IMR-90 (cell line): ENCODE results near the gene GRAMD1A. TPM values are rescaled to one million over a fixed set of nuclear protein-coding genes. Genes with fewer than 3 reads are reported as not detected.
A peak's percentile ranks its signal among the peaks of the same experiment; 100 is the strongest.

ENCODE experiments used
- ATAC-seq: fragments of 200-7000 bp; cut with Tn5 transposase; 2 replicates; pipeline ENCODE4 v1.9.1; 2020; ENCODE audit warnings: low read depth, mild to moderate bottlenecking, moderate library complexity
- BruUV-seq: library from RNA; stranded (reverse); fragments of 400-500 nt; replicated peaks from 2 replicates; lab custom pipeline; 2021; lab: Mats Ljungman, UMichigan
- CTCF ChIA-PET: fragments of 300-600 bp; formaldehyde crosslinking; extraction: SDS; loops from one replicate; lab custom pipeline; 2021; ENCODE audit warnings: antibody characterized with exemption; lab: Yijun Ruan, JAX
- POLR2A ChIA-PET: fragments of 300-600 bp; sonication (Branson Sonifier 250); formaldehyde crosslinking; loops from one replicate; lab custom pipeline; 2022; ENCODE audit warnings: antibody characterized with exemption; ENCODE audit not compliant: unreplicated experiment; lab: Charles Lee
- DNase-seq: peaks from one replicate; pipeline ENCODE4 v3.0.0; 2013
- H2AFZ ChIP-seq: replicated peaks from 2 replicates; pipeline ENCODE3; 2013; ENCODE audit warnings: low read length, mild to moderate bottlenecking; ENCODE audit not compliant: poor library complexity
- H2AK5ac ChIP-seq: 2 replicates; pipeline ENCODE4 v1.6.1; 2013; ENCODE audit warnings: low read depth, low read length, inconsistent platforms
- H2AK9ac ChIP-seq: replicated peaks from 2 replicates; pipeline ENCODE3; 2013; ENCODE audit warnings: mild to moderate bottlenecking, low read depth, low read length, moderate library complexity; ENCODE audit not compliant: poor library complexity
- H2BK120ac ChIP-seq: 2 replicates; pipeline ENCODE4 v1.6.1; 2013; ENCODE audit warnings: low read depth, low read length, inconsistent platforms
- H2BK15ac ChIP-seq: 3 replicates; pipeline ENCODE4 v1.6.1; 2013; ENCODE audit warnings: low read depth, low read length, inconsistent platforms
- H2BK20ac ChIP-seq: 2 replicates; pipeline ENCODE4 v1.6.1; 2013; ENCODE audit warnings: low read depth, mild to moderate bottlenecking, inconsistent platforms, low read length, moderate library complexity
- H2BK5ac ChIP-seq: 2 replicates; pipeline ENCODE4 v1.6.1; 2013; ENCODE audit warnings: mild to moderate bottlenecking, low read depth, low read length, inconsistent platforms; ENCODE audit not compliant: poor library complexity, severe bottlenecking
- H3K14ac ChIP-seq: replicated peaks from 2 replicates; pipeline ENCODE4 v1.6.1; 2013; ENCODE audit warnings: low read depth, low read length, inconsistent platforms
- H3K18ac ChIP-seq: 2 replicates; pipeline ENCODE4 v1.6.1; 2013; ENCODE audit warnings: low read depth, low read length, control low read depth
- H3K23ac ChIP-seq: 2 replicates; pipeline ENCODE4 v1.6.1; 2013; ENCODE audit warnings: low read depth, low read length, inconsistent platforms
- H3K27ac ChIP-seq: 2 replicates; pipeline ENCODE4 v1.5.1; 2013; ENCODE audit warnings: mild to moderate bottlenecking, control low read depth, low read length; ENCODE audit not compliant: insufficient read depth
- H3K27me3 ChIP-seq: 2 replicates; pipeline ENCODE4 v1.6.1; 2013; ENCODE audit warnings: low read length; ENCODE audit not compliant: control insufficient read depth, insufficient read depth
- H3K36me3 ChIP-seq: 2 replicates; pipeline ENCODE4 v1.6.1; 2013; ENCODE audit warnings: low read length, mixed read lengths; ENCODE audit not compliant: control insufficient read depth, insufficient read depth
- H3K4ac ChIP-seq: 2 replicates; pipeline ENCODE4 v1.6.1; 2013; ENCODE audit warnings: low read depth, low read length, inconsistent platforms
- H3K4me1 ChIP-seq: 2 replicates; pipeline ENCODE4 v1.6.1; 2013; ENCODE audit warnings: low read length, mixed read lengths; ENCODE audit not compliant: control insufficient read depth, insufficient read depth
- H3K4me2 ChIP-seq: 2 replicates; pipeline ENCODE4 v1.6.1; 2013; ENCODE audit warnings: low read depth, mild to moderate bottlenecking, control low read depth, low read length, moderate library complexity
- H3K4me3 ChIP-seq: 2 replicates; pipeline ENCODE4 v1.5.1; 2013; ENCODE audit warnings: low read depth, mild to moderate bottlenecking, control low read depth, low read length, moderate library complexity; ENCODE audit not compliant: insufficient read depth
- H3K56ac ChIP-seq: 2 replicates; pipeline ENCODE4 v1.6.1; 2013; ENCODE audit warnings: low read length, inconsistent platforms; ENCODE audit not compliant: insufficient read depth; ENCODE audit errors: extremely low read depth
- H3K79me1 ChIP-seq, 2 experiments: 2 replicates each; pipeline ENCODE4 v1.6.1; 2013; ENCODE audit warnings: low read length in 2 of 2, inconsistent platforms in 1 of 2, low read depth in 1 of 2
- H3K9ac ChIP-seq: 2 replicates; pipeline ENCODE4 v1.6.1; 2013; ENCODE audit warnings: low read depth, low read length, control low read depth
- H3K9me1 ChIP-seq: 2 replicates; pipeline ENCODE4 v1.6.1; 2013; ENCODE audit warnings: low read length, inconsistent platforms; ENCODE audit not compliant: insufficient read depth
- H3K9me3 ChIP-seq: 2 replicates; pipeline ENCODE4 v1.6.1; 2013; ENCODE audit warnings: low read length; ENCODE audit not compliant: control insufficient read depth, insufficient read depth
- H4K20me1 ChIP-seq: 2 replicates; pipeline ENCODE4 v1.6.1; 2013; ENCODE audit warnings: low read length, inconsistent platforms; ENCODE audit not compliant: insufficient read depth
- H4K5ac ChIP-seq: 2 replicates; pipeline ENCODE4 v1.6.1; 2013; ENCODE audit warnings: mild to moderate bottlenecking, low read depth, low read length, control low read depth
- H4K8ac ChIP-seq, 2 experiments: 2 replicates each; pipeline ENCODE4 v1.6.1; 2013; ENCODE audit warnings: low read depth in 2 of 2, low read length in 2 of 2, control low read depth in 1 of 2, inconsistent platforms in 1 of 2
- H4K91ac ChIP-seq: 2 replicates; pipeline ENCODE4 v1.6.1; 2013; ENCODE audit warnings: low read depth, low read length, inconsistent platforms; ENCODE audit not compliant: insufficient read depth
- BHLHE40 ChIP-seq: fragments of 150-350 bp; IDR thresholded peaks from 2 replicates; pipeline ENCODE4 v1.6.1; 2016; ENCODE audit warnings: mild to moderate bottlenecking, low read depth, low read length
- MAFK ChIP-seq: IDR thresholded peaks from 2 replicates; pipeline ENCODE4 v1.6.1; 2012; ENCODE audit warnings: low read depth, low read length, improper control_type of control experiment
- POLR2A ChIP-seq: IDR thresholded peaks from 2 replicates; pipeline ENCODE4 v1.6.1; 2012; ENCODE audit warnings: mild to moderate bottlenecking, low read depth, low read length
- RCOR1 ChIP-seq: IDR thresholded peaks from 2 replicates; pipeline ENCODE4 v1.6.1; 2012; ENCODE audit warnings: mild to moderate bottlenecking, low read length, improper control_type of control experiment; ENCODE audit not compliant: insufficient replicate concordance
- USF2 ChIP-seq: fragments of 150-350 bp; IDR thresholded peaks from 2 replicates; pipeline ENCODE4 v1.6.1; 2017; ENCODE audit warnings: mild to moderate bottlenecking, antibody characterized with exemption, low read length, low read depth
- WGBS, 2 experiments: methylation state at CpG; one replicate each; pipeline versions ENCODE4 v1.1.5 to v1.1.7; 2013; ENCODE audit warnings: missing lambda C conversion rate in 2 of 2; ENCODE audit not compliant: insufficient read length in 1 of 2; ENCODE audit errors: extremely low coverage in 2 of 2; 5-methylcytosine and 5-hydroxymethylcytosine counted together
- dilution Hi-C: fragments of 300-500 bp; cut with HindIII; formaldehyde crosslinking; loops from one replicate; pipeline ENCODE4 v1.14.3; 2018; ENCODE audit warnings: low sequenced_read_pairs; ENCODE audit not compliant: unreplicated experiment
- in situ Hi-C: fragments of 300-500 bp; cut with MboI; formaldehyde crosslinking; loops from 3 replicates; pipeline ENCODE4 v1.14.3; 2019; ENCODE audit warnings: low sequenced_read_pairs, inconsistent platforms, mixed read lengths
- intact Hi-C: fragments of 100-400 bp; cut with micrococcal nuclease; formaldehyde crosslinking; loops from 2 replicates; pipeline ENCODE4 v1.10.0; 2022
- polyA plus RNA-seq, 3 experiments: library from polyadenylated mRNA; depleted of rRNA; stranded (reverse); fragments of >200 nt; gene quantifications; 2 replicates each; pipeline ENCODE4 v1.2.3, GENCODE V29; 2012; ENCODE audit warnings: low replicate concordance in 1 of 3
- total RNA-seq: library from RNA; depleted of rRNA; stranded (reverse); fragments of >200 nt; gene quantifications from 2 replicates; pipeline ENCODE4 v1.2.3, GENCODE V29; 2012
- TF ChIP-seq, protein P1 (sequence below): conservative IDR thresholded peaks from 2 replicates; pipeline ENCODE4 v1.5.1; 2012; ENCODE audit warnings: mild to moderate bottlenecking, low read depth, low read length, improper control_type of control experiment

Gene GRAMD1A
- total and polyA plus RNA-seq, 2 of the 4 experiments (the other 2 are of a cell fraction): 11.1 to 63.0 TPM

DNA sequence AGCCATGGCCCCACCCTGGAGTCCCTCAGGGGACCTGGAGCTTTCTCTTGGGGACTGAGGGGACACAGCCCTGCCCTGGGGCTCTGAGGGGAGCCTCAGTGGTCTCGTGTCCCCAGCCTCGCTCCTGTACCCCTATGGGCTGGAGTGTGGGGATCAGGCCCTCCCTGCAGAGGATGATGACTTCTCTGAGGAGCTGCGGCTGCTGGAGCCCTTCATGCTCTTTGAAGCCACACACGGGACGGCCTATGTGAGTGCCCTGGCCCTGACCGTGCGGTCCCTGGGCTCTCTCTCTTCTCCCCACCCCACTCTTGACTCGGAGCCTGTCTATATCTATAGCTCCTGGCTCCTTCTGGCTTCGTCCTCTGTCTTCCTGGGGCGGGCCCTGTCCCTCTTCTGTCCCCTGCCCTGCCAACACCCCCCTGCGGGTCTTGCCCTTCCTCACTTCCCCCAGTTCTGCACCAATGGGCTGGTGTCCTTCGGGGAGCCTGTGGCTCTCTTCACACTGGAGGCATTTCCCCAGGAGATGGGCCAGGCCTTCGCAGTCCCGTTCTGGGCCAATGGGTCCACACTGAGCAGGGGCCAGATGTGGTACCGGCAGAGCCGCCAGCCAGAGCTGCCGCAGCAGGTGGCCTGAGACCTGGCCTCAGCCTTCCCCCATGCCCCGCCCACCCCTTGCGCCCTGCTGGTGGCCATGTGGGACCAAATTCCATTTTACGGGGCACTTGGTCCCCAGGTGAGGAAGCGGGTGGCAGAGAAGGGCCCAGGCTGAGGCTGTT, 74.5 kb downstream of the GRAMD1A start:
- POLR2A ChIA-PET: no interaction called here
- H4K20me1 ChIP-seq: no peaks in the 10 kb centered on the region
- no peak overlapping the region for H2BK120ac ChIP-seq
- H2AK9ac ChIP-seq: no peak overlapping the region
- CTCF ChIA-PET: no interaction called here
- no peak overlapping the region for H3K4me2 ChIP-seq
- H3K9me1 ChIP-seq: no peaks in the 10 kb centered on the region
- no peak overlapping the region for H3K9ac ChIP-seq
- H3K4me3 ChIP-seq: no peak overlapping the region
- H3K4ac ChIP-seq: no peak overlapping the region
- no peak overlapping the region for H3K23ac ChIP-seq
- no peak for TF ChIP-seq BHLHE40
- no peak for TF ChIP-seq RCOR1
- TF ChIP-seq, protein P1, sequence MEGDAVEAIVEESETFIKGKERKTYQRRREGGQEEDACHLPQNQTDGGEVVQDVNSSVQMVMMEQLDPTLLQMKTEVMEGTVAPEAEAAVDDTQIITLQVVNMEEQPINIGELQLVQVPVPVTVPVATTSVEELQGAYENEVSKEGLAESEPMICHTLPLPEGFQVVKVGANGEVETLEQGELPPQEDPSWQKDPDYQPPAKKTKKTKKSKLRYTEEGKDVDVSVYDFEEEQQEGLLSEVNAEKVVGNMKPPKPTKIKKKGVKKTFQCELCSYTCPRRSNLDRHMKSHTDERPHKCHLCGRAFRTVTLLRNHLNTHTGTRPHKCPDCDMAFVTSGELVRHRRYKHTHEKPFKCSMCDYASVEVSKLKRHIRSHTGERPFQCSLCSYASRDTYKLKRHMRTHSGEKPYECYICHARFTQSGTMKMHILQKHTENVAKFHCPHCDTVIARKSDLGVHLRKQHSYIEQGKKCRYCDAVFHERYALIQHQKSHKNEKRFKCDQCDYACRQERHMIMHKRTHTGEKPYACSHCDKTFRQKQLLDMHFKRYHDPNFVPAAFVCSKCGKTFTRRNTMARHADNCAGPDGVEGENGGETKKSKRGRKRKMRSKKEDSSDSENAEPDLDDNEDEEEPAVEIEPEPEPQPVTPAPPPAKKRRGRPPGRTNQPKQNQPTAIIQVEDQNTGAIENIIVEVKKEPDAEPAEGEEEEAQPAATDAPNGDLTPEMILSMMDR: no peak
- TF ChIP-seq MAFK: no peak
- no peak for TF ChIP-seq USF2
- no peak for TF ChIP-seq POLR2A
- H3K79me1 ChIP-seq: no peaks in the 10 kb centered on the region
- H2BK5ac ChIP-seq: no peak overlapping the region
- 67% methylated on average over 13 of the region's 21 CpGs; no CpG with 5 or more reads in 1 of the 2 experiments for WGBS, 2 experiments
- peak overlapping the region; percentile 11 for H2AFZ ChIP-seq
- H2BK15ac ChIP-seq: no peak overlapping the region
- H4K8ac ChIP-seq: no peak overlapping the region
- in situ Hi-C loops: no loop called here
- no peak overlapping the region for H3K14ac ChIP-seq
- H4K91ac ChIP-seq: no peak overlapping the region
- DNase-seq: no peak
- intact Hi-C loops: no loop called here
- dilution Hi-C loops: no loop called here
- H3K18ac ChIP-seq: no peak overlapping the region
- H2BK20ac ChIP-seq: no peak overlapping the region
- H3K27me3 ChIP-seq: peaks cover 11% of the 10 kb centered on the region
- H3K9me3 ChIP-seq: peaks cover 7% of the 10 kb centered on the region
- no TSS peak for BruUV-seq
- no peak overlapping the region for H4K5ac ChIP-seq
- no peak overlapping the region for H2AK5ac ChIP-seq
- no peak overlapping the region for H3K27ac ChIP-seq
- H3K56ac ChIP-seq: no peak overlapping the region
- H3K4me1 ChIP-seq: no peaks in the 10 kb centered on the region
- H3K36me3 ChIP-seq: no peaks in the 10 kb centered on the region
- no peak for ATAC-seq
